DND-41 (cell line): ENCODE measurements around the gene PITPNM3.

Experiments used
- ATAC-seq: fragments of 200-7000 bp; cut with Tn5 transposase; 3 replicates; pipeline ENCODE4 v1.9.1; 2021; ENCODE audit warnings: low read depth; ENCODE audit not compliant: insufficient read depth
- DNase-seq: peaks from one replicate; pipeline ENCODE4 v3.0.0-alpha.2; 2020
- H2AFZ ChIP-seq: 2 replicates; pipeline ENCODE4 v1.6.0; 2012; ENCODE audit warnings: low read depth, low read length
- H3K27ac ChIP-seq: 2 replicates; pipeline ENCODE4 v1.5.1; 2012; ENCODE audit warnings: low read length, inconsistent platforms
- H3K27me3 ChIP-seq: fragments of 200-600 bp; sonication (generic); 2 replicates; pipeline ENCODE4 v1.6.0; 2012; ENCODE audit warnings: low read length, mild to moderate bottlenecking, inconsistent platforms; ENCODE audit not compliant: insufficient read depth, poor library complexity
- H3K36me3 ChIP-seq: 2 replicates; pipeline ENCODE4 v1.5.1; 2012; ENCODE audit warnings: low read length, inconsistent platforms; ENCODE audit not compliant: insufficient read depth
- H3K4me1 ChIP-seq: 2 replicates; pipeline ENCODE4 v1.5.1; 2012; ENCODE audit warnings: mild to moderate bottlenecking, low read length; ENCODE audit not compliant: insufficient read depth
- H3K4me2 ChIP-seq: 2 replicates; pipeline ENCODE4 v1.6.0; 2012; ENCODE audit warnings: mild to moderate bottlenecking, moderate library complexity, low read length, inconsistent platforms; ENCODE audit not compliant: insufficient read depth
- H3K4me3 ChIP-seq, 2 experiments: fragments of 200-600 bp in 1 of 2; shearing (Covaris generic) in 1 of 2; 2 replicates each; pipeline ENCODE4 v1.5.1; 2012 to 2016; ENCODE audit warnings: inconsistent platforms in 2 of 2, low read length in 2 of 2, mild to moderate bottlenecking in 2 of 2, low read depth in 1 of 2, moderate library complexity in 1 of 2
- H3K79me2 ChIP-seq: 2 replicates; pipeline ENCODE4 v1.6.0; 2012; ENCODE audit warnings: low read length, inconsistent platforms; ENCODE audit not compliant: insufficient read depth
- H3K9ac ChIP-seq: 2 replicates; pipeline ENCODE4 v1.6.0; 2012; ENCODE audit warnings: low read depth, mild to moderate bottlenecking, inconsistent platforms, low read length, moderate library complexity
- H3K9me3 ChIP-seq: 2 replicates; pipeline ENCODE4 v1.5.1; 2012; ENCODE audit warnings: low read length, moderate library complexity, mild to moderate bottlenecking, inconsistent platforms; ENCODE audit not compliant: insufficient read depth, severe bottlenecking
- H4K20me1 ChIP-seq: 2 replicates; pipeline ENCODE4 v1.6.0; 2012; ENCODE audit warnings: low read length; ENCODE audit not compliant: insufficient read depth
- EZH2 ChIP-seq: IDR thresholded peaks from 3 replicates; pipeline ENCODE4 v1.6.1; 2012; ENCODE audit warnings: borderline replicate concordance, low read depth, mild to moderate bottlenecking, moderate library complexity, low read length, inconsistent platforms; ENCODE audit not compliant: severe bottlenecking
- TF ChIP-seq, protein P1 (sequence below): IDR thresholded peaks from 2 replicates; pipeline ENCODE4 v1.5.1; 2012; ENCODE audit warnings: borderline replicate concordance, low read length, moderate library complexity, mild to moderate bottlenecking; ENCODE audit not compliant: poor library complexity, severe bottlenecking; ENCODE audit errors: extremely low read depth

PITPNM3 gene

DNA sequence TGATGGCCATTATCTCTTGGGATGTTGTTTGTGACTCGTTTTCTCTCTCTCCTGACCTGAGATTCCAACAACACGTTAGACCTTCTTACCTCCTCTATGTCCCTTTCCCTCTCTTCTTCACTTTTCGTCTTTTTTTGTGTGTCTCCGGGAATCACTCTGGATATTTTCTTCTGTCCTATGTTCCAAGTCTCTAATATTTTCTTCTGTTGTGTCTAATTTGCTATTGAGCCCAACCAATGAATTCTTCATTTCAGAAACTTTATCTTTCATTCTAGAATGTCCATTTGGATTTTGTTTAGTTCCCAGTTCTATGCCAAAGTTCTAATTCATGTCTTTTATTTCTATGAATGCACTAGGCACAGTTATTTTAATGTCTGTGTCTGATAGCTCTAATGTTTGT lies 27.1 kb upstream of the PITPNM3 start:
- no peak for DNase-seq
- peaks cover 62% of the 10 kb centered on the region for H3K36me3 ChIP-seq
- no peaks in the 10 kb centered on the region for H3K27me3 ChIP-seq
- H2AFZ ChIP-seq: no peak overlapping the region
- ATAC-seq: no peak
- no peak overlapping the region for H3K4me3 ChIP-seq
- H3K4me1 ChIP-seq: no peaks in the 10 kb centered on the region
- no peak overlapping the region for H3K27ac ChIP-seq
- H4K20me1 ChIP-seq: no peaks in the 10 kb centered on the region
- TF ChIP-seq EZH2: no peak
- TF ChIP-seq, protein P1, sequence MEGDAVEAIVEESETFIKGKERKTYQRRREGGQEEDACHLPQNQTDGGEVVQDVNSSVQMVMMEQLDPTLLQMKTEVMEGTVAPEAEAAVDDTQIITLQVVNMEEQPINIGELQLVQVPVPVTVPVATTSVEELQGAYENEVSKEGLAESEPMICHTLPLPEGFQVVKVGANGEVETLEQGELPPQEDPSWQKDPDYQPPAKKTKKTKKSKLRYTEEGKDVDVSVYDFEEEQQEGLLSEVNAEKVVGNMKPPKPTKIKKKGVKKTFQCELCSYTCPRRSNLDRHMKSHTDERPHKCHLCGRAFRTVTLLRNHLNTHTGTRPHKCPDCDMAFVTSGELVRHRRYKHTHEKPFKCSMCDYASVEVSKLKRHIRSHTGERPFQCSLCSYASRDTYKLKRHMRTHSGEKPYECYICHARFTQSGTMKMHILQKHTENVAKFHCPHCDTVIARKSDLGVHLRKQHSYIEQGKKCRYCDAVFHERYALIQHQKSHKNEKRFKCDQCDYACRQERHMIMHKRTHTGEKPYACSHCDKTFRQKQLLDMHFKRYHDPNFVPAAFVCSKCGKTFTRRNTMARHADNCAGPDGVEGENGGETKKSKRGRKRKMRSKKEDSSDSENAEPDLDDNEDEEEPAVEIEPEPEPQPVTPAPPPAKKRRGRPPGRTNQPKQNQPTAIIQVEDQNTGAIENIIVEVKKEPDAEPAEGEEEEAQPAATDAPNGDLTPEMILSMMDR: no peak
- H3K9me3 ChIP-seq: peaks cover 5% of the 10 kb centered on the region
- no peak overlapping the region for H3K9ac ChIP-seq
- H3K79me2 ChIP-seq: no peaks in the 10 kb centered on the region
- H3K4me2 ChIP-seq: no peak overlapping the region

DNA sequence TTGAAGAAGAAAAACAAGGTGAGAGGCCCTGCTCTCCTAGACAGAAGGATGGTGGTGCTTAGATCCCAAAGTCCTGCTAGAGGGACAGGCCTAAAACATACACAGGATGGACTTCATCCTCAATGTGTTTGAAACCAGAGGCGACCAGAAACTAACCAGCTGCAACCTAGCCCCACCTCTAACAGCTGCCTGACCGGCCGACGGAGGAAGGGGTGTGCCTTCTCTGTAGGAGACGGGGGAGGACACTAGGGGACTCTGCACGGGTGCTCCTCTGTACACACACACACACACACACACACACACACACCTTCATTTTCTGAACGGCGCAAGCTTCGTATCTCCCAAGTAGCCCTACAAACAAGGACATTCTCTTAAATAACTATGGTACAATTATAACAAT lies 24.3 kb upstream of the PITPNM3 start:
- Histone ChIP-seq H3K27ac (no peak overlapping the region), H4K20me1 (no peaks in the 10 kb centered on the region), H3K4me3 (no peak overlapping the region), H3K36me3 (peaks cover 45% of the 10 kb centered on the region), H2AFZ (no peak overlapping the region), H3K79me2 (no peaks in the 10 kb centered on the region), H3K4me1 (no peaks in the 10 kb centered on the region), H3K27me3 (no peaks in the 10 kb centered on the region), H3K4me2 (no peak overlapping the region), H3K9me3 (no peaks in the 10 kb centered on the region), H3K9ac (no peak overlapping the region)
- no peak for ATAC-seq
- no peak for DNase-seq
- TF ChIP-seq, protein P1: no peak
- TF ChIP-seq EZH2: no peak

DNA sequence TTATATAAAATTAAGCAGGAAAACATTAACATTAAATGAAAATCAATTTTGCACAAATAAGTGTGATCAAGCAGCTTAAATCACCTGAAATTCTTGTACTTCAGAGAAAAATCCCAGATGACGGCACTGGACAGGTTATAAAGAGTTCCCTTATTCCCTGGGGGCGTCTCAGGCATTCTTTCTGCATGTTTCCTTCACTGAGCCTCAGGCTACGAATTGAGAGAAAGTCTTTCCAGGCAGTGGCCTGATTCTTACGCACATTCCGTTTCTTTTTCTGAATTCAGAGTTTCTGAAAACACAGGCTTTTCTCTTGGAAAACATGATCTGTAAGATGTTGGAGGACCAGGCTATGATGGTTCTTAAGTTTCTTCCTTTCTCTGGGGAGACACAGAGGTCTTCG lies 22.1 kb upstream of the PITPNM3 start:
- Histone ChIP-seq H3K9me3 (no peaks in the 10 kb centered on the region), H3K9ac (no peak overlapping the region), H3K27ac (no peak overlapping the region), H3K4me2 (no peak overlapping the region), H2AFZ (no peak overlapping the region), H3K36me3 (peaks cover 26% of the 10 kb centered on the region), H3K79me2 (no peaks in the 10 kb centered on the region), H4K20me1 (no peaks in the 10 kb centered on the region), H3K4me3 (no peak overlapping the region), H3K27me3 (no peaks in the 10 kb centered on the region), H3K4me1 (no peaks in the 10 kb centered on the region)
- ATAC-seq: no peak
- no peak for DNase-seq
- TF ChIP-seq, protein P1: no peak
- no peak for TF ChIP-seq EZH2
